Measurements from ENCODE around the gene OSBPL5.
A peak's percentile ranks its signal among the peaks of the same experiment; 100 is the strongest.

The OSBPL5 gene

DNA sequence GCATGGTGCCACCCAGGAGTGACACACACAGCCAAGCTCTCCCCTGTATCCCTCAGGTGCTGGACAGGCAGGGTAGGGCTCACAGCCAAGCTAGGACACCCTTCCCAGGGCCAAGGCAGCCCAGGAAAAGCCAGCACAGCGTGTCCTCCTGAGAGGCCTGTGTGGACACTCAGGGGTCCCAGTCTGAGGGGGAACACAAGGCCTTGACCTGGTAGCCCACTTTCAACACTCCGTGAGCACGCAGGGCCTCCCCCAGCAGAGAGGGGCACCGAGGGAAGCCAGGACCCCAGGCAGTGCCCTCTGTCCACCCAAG lies 24.9 kb downstream of the OSBPL5 start:
- no peak overlapping the region for H3K4me3 ChIP-seq (ENCODE audit: low read depth in 1 of 5, low read length in 5 of 5)
- no peak overlapping the region for H3K27ac ChIP-seq (ENCODE audit: low read depth, low read length)
- peaks cover 0 to 31% (median 18%) of the 10 kb centered on the region in 5 donors for H3K4me1 ChIP-seq (ENCODE audit: control insufficient read depth in 5 of 5, insufficient read depth in 5 of 5, low read length in 5 of 5)
- H3K36me3 ChIP-seq (ENCODE audit: control insufficient read depth in 5 of 5, insufficient read depth in 5 of 5, low read length in 5 of 5) = peaks cover 0 to 12% (median 0%) of the 10 kb centered on the region in 5 donors
- no peaks in the 10 kb centered on the region for H3K27me3 ChIP-seq (ENCODE audit: control insufficient read depth in 5 of 5, insufficient read depth in 4 of 5, low read length in 5 of 5)
- no peak overlapping the region for H3K9ac ChIP-seq (ENCODE audit: low read length in 5 of 5)
- H3K9me3 ChIP-seq (ENCODE audit: control insufficient read depth in 5 of 5, low read length in 5 of 5) = no peaks in the 10 kb centered on the region

DNA sequence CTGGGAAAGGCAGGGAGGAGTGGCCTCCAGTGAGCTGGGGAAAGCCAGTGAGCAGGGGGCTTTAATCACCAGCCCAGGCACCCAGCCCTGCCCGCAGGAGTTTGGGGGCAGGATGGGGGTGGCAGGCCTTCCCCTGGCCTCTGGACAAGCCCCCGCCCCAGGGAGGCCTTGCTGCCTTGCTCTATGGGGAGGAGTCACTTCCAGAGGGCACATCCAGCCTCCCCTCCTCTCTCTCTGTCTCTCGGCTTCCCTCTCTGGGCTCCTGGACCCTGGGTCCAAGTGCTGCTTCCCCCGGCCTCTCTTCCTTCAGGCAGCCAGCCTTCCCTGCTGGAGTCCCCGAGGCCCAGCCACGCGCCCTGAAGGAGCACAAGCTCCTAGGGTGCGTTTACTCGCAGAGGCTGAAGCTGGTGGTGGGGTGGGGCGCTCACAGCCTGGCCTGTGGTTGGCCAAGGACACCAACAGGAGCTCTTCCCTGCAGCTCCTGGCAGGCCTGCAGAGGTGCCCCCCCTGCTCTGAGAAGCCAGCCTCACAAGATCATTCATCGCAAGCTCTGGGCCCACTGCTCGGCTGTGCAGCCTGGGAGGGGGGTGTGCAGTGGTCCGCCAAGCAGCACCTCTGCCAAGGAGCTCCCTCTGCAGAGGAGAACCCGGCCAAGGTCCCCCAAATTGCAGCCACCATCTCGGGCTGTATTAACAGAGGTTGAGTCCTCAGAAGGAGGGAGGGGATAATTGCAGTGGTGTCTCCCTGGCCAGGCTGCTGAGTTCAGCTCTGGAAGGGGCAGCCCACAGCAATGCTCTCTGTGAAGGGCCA lies 25.4 kb downstream of the OSBPL5 start:
- no peaks in the 10 kb centered on the region for H3K27me3 ChIP-seq (ENCODE audit: control insufficient read depth in 5 of 5, insufficient read depth in 4 of 5, low read length in 5 of 5)
- peaks cover 0 to 36% (median 19%) of the 10 kb centered on the region in 5 donors for H3K4me1 ChIP-seq (ENCODE audit: control insufficient read depth in 5 of 5, insufficient read depth in 5 of 5, low read length in 5 of 5)
- no peak overlapping the region for H3K9ac ChIP-seq (ENCODE audit: low read length in 5 of 5)
- peaks cover 0 to 12% (median 0%) of the 10 kb centered on the region in 5 donors for H3K36me3 ChIP-seq (ENCODE audit: control insufficient read depth in 5 of 5, insufficient read depth in 5 of 5, low read length in 5 of 5)
- H3K4me3 ChIP-seq (ENCODE audit: low read depth in 1 of 5, low read length in 5 of 5) = no peak overlapping the region
- H3K9me3 ChIP-seq (ENCODE audit: control insufficient read depth in 5 of 5, low read length in 5 of 5) = no peaks in the 10 kb centered on the region
- no peak overlapping the region for H3K27ac ChIP-seq (ENCODE audit: low read depth, low read length)

DNA sequence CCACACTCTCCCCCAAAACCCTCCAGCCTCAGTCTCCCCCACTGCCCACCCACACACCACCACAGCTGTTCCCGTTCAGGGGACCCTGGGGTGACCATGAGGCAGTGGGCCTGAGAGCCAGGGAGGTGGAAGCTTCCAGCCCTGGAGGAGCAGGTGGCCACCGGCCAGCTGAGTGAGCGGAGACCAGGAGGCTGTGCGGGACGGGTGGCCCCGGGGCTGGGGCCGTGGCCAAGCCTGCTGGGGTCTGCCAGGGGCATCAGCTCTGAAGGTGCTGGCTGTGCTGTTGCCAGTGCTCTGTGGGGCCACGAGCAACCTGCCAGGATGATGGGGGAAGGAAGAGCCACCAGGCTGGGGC lies 26.0 kb downstream of the OSBPL5 start:
- no peak overlapping the region for H3K27ac ChIP-seq (ENCODE audit: low read depth, low read length)
- H3K4me1 ChIP-seq (ENCODE audit: control insufficient read depth in 5 of 5, insufficient read depth in 5 of 5, low read length in 5 of 5) = peaks cover 0 to 37% (median 19%) of the 10 kb centered on the region in 5 donors
- no peak overlapping the region for H3K4me3 ChIP-seq (ENCODE audit: low read depth in 1 of 5, low read length in 5 of 5)
- no peaks in the 10 kb centered on the region for H3K27me3 ChIP-seq (ENCODE audit: control insufficient read depth in 5 of 5, insufficient read depth in 4 of 5, low read length in 5 of 5)
- no peaks in the 10 kb centered on the region for H3K9me3 ChIP-seq (ENCODE audit: control insufficient read depth in 5 of 5, low read length in 5 of 5)
- peak overlapping the region in 1 of 5 donors; percentile 18 for H3K9ac ChIP-seq (ENCODE audit: low read length in 5 of 5)
- H3K36me3 ChIP-seq (ENCODE audit: control insufficient read depth in 5 of 5, insufficient read depth in 5 of 5, low read length in 5 of 5) = peaks cover 0 to 12% (median 0%) of the 10 kb centered on the region in 5 donors

DNA sequence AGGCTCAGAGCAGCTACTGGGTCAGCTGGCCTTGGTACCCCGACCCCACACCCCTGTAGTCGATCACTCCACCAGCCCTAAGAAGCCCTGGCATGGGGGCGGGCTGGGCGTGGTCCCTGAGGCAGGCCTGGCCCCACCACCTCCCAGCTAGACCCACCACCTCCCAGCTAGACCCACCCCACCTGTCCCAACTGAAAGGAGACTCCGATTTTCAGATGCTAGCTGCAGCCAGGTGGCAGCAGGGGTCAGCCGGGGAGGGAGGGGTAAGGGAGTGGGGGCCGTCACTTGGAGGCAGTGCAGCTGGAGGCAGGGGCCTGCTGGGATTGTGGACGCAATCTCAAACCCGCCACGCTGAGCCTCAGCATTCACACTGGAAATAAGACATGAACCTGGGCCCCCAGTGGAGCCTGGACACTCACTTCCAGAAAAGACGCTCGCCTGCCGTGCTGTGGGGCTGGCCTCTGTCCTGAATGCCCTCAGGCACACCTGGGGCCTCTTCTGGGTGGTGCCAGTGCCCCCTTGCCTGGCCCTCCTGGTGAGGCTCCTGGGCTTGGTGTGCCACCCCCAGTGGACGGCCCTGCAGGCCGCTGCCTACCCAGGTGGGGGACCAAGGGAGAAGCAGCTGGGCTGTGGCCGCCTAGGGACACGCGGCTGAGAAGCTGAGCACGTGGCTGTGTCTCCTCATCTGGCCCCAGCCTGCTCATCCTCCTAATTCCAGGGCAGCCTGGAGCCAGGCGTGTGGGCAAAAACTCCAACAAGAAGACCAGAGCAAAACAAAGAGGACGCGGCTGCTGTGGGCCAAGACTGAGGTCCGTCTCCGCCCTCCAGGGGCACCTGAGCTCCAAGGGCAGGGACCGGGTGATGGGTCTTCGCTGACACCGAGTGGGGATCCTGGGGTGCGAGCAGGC lies 26.7 kb downstream of the OSBPL5 start:
- H3K4me1 ChIP-seq (ENCODE audit: control insufficient read depth in 5 of 5, insufficient read depth in 5 of 5, low read length in 5 of 5) = peaks cover 0 to 37% (median 19%) of the 10 kb centered on the region in 5 donors
- H3K27ac ChIP-seq (ENCODE audit: low read depth, low read length) = no peak overlapping the region

DNA sequence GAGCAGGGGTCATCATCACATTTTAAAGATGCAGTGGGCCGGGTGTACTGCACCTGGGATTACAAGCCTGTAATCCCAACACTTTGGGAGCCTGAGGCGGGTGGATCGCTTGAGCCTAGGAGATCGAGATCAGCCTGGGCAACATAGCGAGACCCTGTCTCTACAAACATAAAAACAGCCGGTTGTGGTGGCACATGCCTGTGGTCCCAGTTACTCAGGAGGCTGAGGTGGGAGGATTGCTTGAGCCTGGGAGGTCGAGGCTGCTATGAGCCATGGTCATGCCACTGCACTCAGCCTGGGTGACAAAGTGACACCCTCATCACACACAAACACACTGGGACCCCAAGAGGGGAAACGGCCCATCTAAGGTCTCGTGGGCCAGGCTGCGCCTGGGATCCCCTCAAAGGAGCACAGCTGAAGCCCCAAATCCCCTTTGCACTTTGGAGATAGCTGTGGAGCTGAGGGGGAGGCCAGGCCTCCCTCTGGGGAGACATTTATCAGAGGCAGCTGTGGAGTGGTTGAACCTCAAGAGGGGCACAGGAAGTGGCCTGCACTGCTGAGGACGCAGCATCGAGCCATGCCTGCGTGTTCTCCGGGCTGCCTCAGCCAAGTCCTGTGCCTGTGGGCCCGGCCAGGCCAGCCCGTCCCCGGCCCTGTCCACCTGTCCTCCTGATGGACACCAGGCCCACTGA lies 27.5 kb downstream of the OSBPL5 start:
- no peak overlapping the region for H3K9ac ChIP-seq (ENCODE audit: low read length in 5 of 5)
- H3K36me3 ChIP-seq (ENCODE audit: control insufficient read depth in 5 of 5, insufficient read depth in 5 of 5, low read length in 5 of 5) = peaks cover 0 to 6% (median 0%) of the 10 kb centered on the region in 5 donors
- H3K27ac ChIP-seq (ENCODE audit: low read depth, low read length) = no peak overlapping the region
- H3K27me3 ChIP-seq (ENCODE audit: control insufficient read depth in 5 of 5, insufficient read depth in 4 of 5, low read length in 5 of 5) = no peaks in the 10 kb centered on the region
- H3K9me3 ChIP-seq (ENCODE audit: control insufficient read depth in 5 of 5, low read length in 5 of 5) = no peaks in the 10 kb centered on the region
- H3K4me3 ChIP-seq (ENCODE audit: low read depth in 1 of 5, low read length in 5 of 5) = no peak overlapping the region
- peaks cover 0 to 37% (median 19%) of the 10 kb centered on the region in 5 donors for H3K4me1 ChIP-seq (ENCODE audit: control insufficient read depth in 5 of 5, insufficient read depth in 5 of 5, low read length in 5 of 5)

More for the DNA sequence above, 26.7 kb downstream of the OSBPL5 start:
- Histone ChIP-seq H3K36me3 (ENCODE audit: control insufficient read depth in 5 of 5, insufficient read depth in 5 of 5, low read length in 5 of 5) (peaks cover 0 to 7% (median 0%) of the 10 kb centered on the region in 5 donors), H3K9ac (ENCODE audit: low read length in 5 of 5) (peak overlapping the region in 1 of 5 donors; percentile 18), H3K9me3 (ENCODE audit: control insufficient read depth in 5 of 5, low read length in 5 of 5) (no peaks in the 10 kb centered on the region), H3K27me3 (ENCODE audit: control insufficient read depth in 5 of 5, insufficient read depth in 4 of 5, low read length in 5 of 5) (no peaks in the 10 kb centered on the region), H3K4me3 (ENCODE audit: low read depth in 1 of 5, low read length in 5 of 5) (no peak overlapping the region)

DNA sequence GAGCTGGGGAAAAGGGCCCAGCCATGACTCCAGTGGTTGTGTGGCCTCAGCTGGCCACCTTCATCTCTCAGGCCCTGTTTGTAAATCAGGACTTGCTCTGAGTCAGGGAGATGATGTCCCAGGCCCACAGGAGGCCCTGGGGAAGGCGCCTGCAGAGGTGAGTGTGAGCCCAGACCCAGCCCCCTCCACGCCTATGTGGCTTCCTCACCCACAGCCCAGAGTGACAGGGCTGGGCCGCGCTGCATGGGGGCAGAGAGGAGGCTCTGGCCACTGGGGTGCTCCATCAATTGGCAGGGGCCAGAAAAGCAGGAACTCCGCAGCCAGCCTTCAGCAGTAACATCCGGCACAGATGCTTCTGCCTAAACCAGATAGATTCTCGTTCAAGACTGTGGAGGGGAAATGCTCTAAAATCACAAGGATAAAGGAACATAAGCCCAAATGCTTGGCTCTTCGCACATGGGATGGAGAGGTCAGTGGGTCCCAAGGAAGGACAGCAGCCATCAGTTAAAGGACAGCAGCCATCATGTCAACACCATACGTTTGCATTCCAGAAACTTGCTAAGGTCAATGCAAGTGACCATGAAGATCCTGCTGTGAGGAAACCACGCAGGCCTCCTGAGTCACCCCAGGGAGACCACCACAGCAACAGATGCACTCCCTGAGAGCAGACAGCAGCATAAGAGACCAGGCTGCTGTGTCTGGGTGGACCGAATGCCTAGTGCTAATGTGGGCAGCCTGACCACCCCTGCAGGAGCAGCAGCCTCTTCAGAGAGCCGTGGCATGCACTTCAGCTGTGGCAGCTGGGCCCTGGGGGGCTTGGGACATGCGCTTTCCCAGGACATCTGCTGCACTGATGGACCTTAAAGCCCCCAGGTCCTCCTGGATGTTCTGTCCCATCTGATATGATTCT lies 28.3 kb downstream of the OSBPL5 start:
- no peaks in the 10 kb centered on the region for H3K27me3 ChIP-seq (ENCODE audit: control insufficient read depth in 5 of 5, insufficient read depth in 4 of 5, low read length in 5 of 5)
- peaks cover 0 to 37% (median 19%) of the 10 kb centered on the region in 5 donors for H3K4me1 ChIP-seq (ENCODE audit: control insufficient read depth in 5 of 5, insufficient read depth in 5 of 5, low read length in 5 of 5)
- H3K4me3 ChIP-seq (ENCODE audit: low read depth in 1 of 5, low read length in 5 of 5) = no peak overlapping the region
- H3K27ac ChIP-seq (ENCODE audit: low read depth, low read length) = no peak overlapping the region
- peaks cover 0 to 4% (median 0%) of the 10 kb centered on the region in 5 donors for H3K36me3 ChIP-seq (ENCODE audit: control insufficient read depth in 5 of 5, insufficient read depth in 5 of 5, low read length in 5 of 5)
- H3K9ac ChIP-seq (ENCODE audit: low read length in 5 of 5) = no peak overlapping the region
- no peaks in the 10 kb centered on the region for H3K9me3 ChIP-seq (ENCODE audit: control insufficient read depth in 5 of 5, low read length in 5 of 5)

- no peak overlapping the region for H3K9ac ChIP-seq (ENCODE audit: low read length in 5 of 5)
- H3K9me3 ChIP-seq (ENCODE audit: control insufficient read depth in 5 of 5, low read length in 5 of 5) = no peaks in the 10 kb centered on the region
- no peak overlapping the region for H3K4me3 ChIP-seq (ENCODE audit: low read depth in 1 of 5, low read length in 5 of 5)
- H3K27me3 ChIP-seq (ENCODE audit: control insufficient read depth in 5 of 5, insufficient read depth in 4 of 5, low read length in 5 of 5) = no peaks in the 10 kb centered on the region
- peaks cover 0 to 37% (median 19%) of the 10 kb centered on the region in 5 donors for H3K4me1 ChIP-seq (ENCODE audit: control insufficient read depth in 5 of 5, insufficient read depth in 5 of 5, low read length in 5 of 5)
- H3K36me3 ChIP-seq (ENCODE audit: control insufficient read depth in 5 of 5, insufficient read depth in 5 of 5, low read length in 5 of 5) = peaks cover 0 to 4% (median 0%) of the 10 kb centered on the region in 5 donors
- H3K27ac ChIP-seq (ENCODE audit: low read depth, low read length) = no peak overlapping the region
Observed at GRCh38 chr11:3135481-3136440, 29.3 kb downstream of the OSBPL5 start.

DNA sequence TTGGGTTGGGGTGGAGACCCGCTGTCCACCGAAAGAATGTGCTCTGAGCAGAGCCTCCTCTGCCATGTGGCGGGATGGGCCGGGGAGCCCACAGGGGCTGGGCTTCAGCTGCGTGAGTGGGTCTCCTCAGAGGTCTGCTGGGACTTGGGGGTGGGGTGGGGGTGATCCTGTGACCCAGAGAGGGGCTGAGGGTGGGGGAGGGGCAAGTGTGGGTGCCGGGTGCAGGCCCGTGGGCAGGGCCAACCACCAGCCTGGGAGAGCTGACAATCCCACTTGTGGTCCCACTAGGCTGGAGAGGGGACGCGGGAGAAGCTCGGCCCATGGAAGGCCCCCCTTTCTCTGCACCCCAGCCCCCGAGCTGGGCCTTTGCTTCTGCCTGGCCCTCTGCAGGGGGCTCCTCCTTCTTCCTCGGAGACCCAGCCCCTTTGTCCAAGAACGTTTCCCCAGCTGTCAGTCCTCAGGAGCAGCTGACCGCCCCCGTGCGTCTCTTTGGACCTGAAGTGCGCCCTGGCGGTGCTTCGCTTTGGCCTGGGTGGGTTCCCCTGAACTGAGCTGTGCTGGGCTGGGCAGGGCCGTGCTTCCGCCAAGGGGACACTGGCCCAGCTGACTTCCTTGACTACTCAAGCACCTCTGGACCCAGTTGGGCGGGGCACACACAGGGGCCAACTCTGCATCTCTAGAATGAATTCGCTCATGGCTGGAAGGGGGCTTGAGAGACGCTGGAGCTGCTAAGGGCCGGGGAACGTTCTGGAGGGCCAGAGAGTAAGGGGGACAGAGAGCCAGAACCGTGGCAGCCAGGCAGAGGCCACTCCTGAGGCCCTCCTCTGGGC lies 30.2 kb downstream of the OSBPL5 start:
- peaks cover 0 to 37% (median 19%) of the 10 kb centered on the region in 5 donors for H3K4me1 ChIP-seq (ENCODE audit: control insufficient read depth in 5 of 5, insufficient read depth in 5 of 5, low read length in 5 of 5)
- H3K36me3 ChIP-seq (ENCODE audit: control insufficient read depth in 5 of 5, insufficient read depth in 5 of 5, low read length in 5 of 5) = peaks cover 0 to 4% (median 0%) of the 10 kb centered on the region in 5 donors
- no peak overlapping the region for H3K27ac ChIP-seq (ENCODE audit: low read depth, low read length)
- no peaks in the 10 kb centered on the region for H3K27me3 ChIP-seq (ENCODE audit: control insufficient read depth in 5 of 5, insufficient read depth in 4 of 5, low read length in 5 of 5)
- H3K9ac ChIP-seq (ENCODE audit: low read length in 5 of 5) = no peak overlapping the region
- no peak overlapping the region for H3K4me3 ChIP-seq (ENCODE audit: low read depth in 1 of 5, low read length in 5 of 5)
- H3K9me3 ChIP-seq (ENCODE audit: control insufficient read depth in 5 of 5, low read length in 5 of 5) = no peaks in the 10 kb centered on the region

Data from subcutaneous abdominal adipose tissue (tissue), 5 donors.